Smooth muscle cell of the brain vasculature (primary cell): Measurements from ENCODE around the gene CSK.
"Not testable (repeated sequence)": the region's sequence is repeated elsewhere in the genome, so short reads cannot be mapped to it uniquely, and the experiment has no call there.

Source experiments
- DNase-seq: peaks from one replicate; pipeline ENCODE4 v3.0.0-alpha.2; 2012; ENCODE audit warnings: low read depth, low spot score

The CSK gene

DNA sequence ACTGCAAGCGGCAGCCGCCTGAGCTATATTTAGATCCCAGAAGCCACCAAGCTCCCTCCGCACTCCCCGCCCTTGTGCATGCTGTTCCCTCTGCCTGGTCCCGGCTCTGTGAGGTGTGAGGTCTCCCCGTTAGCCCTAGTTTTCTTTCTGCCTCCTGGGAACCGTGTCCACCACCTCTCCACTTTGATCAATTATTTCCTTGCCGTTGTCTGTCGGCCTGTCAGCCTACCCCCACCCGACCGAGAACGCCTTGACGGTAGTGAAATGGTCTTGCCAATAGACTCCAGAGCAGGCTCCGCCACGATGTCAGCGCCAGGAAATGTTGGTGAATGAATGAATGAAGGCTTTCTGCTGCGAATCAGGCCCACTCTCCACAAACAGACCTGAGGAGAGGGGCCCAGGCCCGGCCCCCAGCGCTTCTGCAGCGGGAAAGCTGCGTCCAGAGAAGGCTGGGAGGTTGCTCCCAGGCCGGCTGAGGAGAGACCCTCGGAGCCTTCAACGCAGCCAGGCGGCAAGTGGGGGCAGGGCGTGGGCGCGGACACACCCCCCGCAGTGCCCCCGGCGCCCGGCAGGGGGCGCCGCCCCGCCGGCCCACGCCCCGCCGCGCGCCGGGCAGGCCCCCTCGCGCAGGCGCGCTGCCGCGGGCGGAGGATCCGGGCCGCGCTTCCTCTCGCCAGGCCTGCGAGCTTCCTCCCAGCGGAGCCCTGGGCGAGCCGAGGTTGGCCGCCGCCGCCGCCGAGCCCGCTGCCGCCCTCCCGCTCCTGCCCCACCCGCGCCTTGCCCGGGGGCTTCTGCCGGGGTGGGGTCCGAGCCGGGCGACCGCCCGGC is at the start of gene CSK:
CSK (plus strand) TSS at position 650 of the 828 bp plus-strand sequence. CDS start 16,218 bp downstream, outside the sequence.
- no peak for DNase-seq

DNA sequence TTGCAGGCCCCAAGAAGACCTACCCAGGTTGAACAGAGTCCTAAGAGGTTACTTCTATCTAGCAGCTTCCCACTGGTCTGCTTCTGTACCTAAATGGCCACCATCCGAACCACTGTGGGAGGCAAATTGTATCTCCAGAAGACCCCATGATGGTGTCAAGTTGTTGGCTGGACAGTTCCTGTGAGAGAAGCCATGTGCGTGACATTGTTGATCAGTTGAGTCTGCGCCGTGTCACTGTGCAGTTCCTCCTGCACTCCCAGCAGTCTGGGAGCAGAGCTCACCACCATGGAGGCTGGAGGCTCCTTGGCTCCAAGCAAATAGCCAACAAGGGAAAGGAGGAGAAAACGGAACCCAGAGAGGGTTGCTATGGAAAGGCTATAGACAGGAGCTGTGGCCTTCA is 49.0 kb upstream of the CSK start:
- no peak for DNase-seq

DNA sequence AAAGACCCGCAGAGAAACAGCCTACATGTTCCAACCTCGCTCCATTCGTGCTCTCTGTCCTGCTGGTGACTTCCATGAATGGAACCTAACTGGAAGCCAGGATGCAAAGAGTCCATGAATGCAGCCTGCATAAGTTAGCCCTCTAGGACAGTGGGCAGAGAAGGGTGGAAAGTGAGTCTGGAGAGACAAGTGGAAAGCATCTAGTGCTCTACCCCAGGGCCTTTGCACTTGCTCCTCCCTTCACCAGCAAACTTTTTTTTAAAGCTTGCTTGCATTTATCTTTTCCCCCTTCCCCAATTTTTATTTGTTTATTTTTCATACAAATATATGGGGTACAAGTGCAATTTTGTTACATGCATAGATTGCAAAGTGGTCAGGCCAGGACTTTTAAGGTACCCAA is 48.6 kb upstream of the CSK start:
- no peak for DNase-seq

DNA sequence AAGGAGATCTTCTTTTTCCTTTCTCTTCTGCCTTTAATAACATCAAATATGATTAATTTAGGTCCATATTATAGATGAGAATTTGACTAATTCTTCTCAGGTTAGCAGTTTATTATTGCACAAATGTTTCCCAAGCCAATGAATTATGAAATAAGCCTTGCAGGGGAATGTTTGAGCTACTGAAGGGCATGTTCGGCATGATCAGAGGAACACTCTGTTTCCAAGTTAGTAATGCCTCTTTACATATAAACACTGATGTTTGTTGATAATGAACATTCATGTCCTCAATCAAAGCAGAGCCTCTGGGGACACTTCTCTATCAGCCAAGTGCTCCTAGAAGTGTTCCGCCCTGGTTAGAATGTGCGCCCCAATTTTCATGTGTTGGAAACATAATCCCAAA is 46.6 kb upstream of the CSK start:
- no peak for DNase-seq

DNA sequence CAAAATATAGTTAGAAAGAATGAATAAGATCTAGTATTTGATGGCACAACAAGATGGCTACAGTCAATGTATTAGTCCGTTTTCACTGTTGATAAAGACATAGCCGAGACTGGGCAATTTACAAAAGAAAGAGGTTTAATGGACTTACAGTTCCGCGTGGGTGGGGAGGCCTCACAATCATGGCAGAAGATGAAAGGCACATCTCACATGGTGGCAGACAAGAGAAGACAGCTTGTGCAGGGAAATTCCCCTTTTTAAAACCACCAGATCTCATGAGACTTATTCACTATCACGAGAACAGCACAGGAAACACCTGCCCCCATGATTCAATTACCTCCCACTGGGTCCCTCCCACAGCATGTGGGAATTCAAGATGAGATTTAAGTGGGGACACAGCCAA is 43.6 kb upstream of the CSK start:
- not testable (repeated sequence) for DNase-seq

DNA sequence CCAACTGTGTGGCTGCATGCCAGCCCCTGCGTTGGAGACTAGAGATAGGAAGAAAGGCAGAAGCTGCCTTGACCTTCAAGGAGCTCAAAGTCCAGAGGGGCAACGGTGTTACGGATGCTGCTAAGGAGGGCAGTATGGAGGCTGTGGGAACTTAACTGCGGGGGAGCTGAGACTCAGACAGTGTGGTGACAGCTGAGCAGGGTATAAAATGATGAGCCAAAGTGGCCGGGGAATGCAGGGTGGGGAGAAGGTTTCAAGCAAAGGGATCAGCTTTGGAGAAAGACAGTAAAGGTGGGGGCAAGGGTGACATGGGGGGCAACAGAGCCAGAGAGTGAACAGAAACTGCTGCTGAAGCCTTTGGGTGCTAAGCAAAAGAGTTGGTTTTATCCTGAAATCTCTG is 39.5 kb upstream of the CSK start:
- DNase-seq = no peak

DNA sequence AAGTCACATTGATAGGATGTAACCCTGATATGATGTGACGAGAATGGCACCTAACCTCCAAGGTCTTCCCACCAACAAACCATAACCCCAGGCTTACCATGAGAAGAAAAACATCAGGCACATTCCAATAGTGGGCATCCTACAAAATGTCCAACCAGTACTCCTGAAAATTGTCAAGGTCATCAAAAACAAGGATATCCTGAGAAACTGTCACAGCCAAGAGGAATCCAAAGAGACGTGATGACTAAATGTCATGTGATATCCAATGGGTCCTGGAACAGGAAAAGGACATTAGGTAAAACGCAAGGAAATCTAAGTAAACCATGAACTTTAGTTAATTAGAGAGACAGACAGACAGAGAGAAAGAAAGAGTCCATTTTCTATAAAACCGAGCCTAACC is 35.5 kb upstream of the CSK start:
- no peak for DNase-seq

DNA sequence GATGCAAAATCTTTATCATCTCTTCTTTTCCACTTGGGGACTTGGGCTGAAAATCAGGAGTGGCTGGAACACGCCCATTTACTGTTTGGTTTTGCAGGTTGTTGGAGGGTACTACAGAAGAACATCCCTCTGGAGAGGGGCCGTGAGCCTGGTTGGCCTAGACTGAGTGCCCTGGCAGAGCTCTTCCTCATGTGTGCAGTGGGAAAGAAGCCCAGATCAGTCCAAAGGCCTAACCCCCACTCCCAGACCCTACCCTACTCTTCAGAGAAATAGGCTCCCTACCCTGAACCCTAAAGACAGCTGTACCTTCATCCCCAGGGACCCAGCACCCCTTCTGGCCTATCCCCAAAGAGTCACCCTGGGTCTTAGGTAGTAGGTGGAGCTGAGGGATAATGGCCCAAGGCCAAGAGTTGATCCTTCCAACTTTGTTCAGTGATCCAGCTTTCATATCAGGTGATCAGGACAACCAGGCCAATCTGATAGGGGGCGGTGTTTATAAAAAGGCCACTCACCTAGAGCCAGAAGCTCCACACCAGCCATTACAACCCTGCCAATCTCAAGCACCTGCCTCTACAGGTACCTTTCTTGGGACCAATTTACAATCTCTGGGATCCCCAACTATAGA is 33.4 kb upstream of the CSK start, which contains the start of gene CYP1A2:
CYP1A2 (plus strand) TSS at position 524 of the 625 bp plus-strand sequence. CDS start 894 bp downstream, outside the sequence.
- DNase-seq = no peak

DNA sequence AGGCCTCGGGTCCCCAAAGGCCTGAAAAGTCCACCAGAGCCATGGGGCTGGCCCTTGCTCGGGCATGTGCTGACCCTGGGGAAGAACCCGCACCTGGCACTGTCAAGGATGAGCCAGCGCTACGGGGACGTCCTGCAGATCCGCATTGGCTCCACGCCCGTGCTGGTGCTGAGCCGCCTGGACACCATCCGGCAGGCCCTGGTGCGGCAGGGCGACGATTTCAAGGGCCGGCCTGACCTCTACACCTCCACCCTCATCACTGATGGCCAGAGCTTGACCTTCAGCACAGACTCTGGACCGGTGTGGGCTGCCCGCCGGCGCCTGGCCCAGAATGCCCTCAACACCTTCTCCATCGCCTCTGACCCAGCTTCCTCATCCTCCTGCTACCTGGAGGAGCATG is 32.0 kb upstream of the CSK start:
- no peak for DNase-seq

DNA sequence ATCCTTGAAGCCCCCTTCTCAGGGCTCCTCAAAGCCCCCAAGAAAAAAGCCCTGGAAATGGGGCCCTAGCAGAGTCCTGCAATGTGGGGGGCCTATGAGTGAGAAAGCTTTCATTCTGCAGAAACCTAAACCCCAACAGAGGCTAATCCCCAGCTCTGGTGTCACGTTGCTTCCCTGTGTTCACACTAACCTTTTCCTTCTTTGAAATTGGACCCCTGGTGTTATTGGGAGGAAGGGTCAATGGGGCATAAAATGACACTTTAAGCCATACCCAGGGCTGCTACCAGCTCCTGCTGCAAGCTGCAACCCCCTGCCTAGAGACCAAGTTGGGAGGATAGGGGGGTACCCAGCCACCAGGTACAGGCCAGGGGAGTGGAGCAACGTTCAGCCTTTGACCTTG is 31.1 kb upstream of the CSK start:
- DNase-seq = no peak

DNA sequence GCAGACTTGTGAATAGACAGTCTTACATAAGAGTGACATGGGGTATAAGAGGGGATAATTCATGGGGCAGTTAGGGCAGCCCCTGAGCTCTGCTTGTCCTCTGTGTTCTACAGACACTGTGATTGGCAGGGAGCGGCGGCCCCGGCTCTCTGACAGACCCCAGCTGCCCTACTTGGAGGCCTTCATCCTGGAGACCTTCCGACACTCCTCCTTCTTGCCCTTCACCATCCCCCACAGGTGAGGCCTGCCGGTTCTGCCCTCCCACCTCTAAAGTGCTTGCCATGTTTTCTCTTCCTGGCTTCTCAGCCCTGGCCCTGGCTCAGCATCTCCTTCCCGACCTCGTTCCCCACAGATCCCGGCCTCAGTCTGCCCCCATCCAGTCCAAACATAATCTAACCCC is 29.9 kb upstream of the CSK start:
- no peak for DNase-seq

DNA sequence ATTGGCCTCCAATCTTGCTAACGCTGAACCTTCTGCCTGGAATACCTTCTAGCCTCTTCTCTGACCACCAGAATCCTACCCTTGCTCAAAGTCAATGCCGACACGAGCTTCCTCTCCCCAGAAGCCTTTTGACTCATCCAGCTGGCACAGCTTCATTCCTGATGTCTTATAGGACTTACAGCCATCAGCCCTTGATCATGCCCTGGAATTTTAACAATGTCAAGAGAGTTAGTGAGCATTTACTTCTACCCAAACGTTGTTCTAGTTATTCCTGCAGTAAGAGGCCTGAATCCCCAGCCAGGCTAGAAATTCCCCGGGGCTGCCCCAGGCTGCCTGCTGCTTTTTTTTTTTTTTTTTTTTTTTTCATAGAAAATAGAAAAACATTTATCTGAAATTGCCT is 29.3 kb upstream of the CSK start:
- no peak for DNase-seq

DNA sequence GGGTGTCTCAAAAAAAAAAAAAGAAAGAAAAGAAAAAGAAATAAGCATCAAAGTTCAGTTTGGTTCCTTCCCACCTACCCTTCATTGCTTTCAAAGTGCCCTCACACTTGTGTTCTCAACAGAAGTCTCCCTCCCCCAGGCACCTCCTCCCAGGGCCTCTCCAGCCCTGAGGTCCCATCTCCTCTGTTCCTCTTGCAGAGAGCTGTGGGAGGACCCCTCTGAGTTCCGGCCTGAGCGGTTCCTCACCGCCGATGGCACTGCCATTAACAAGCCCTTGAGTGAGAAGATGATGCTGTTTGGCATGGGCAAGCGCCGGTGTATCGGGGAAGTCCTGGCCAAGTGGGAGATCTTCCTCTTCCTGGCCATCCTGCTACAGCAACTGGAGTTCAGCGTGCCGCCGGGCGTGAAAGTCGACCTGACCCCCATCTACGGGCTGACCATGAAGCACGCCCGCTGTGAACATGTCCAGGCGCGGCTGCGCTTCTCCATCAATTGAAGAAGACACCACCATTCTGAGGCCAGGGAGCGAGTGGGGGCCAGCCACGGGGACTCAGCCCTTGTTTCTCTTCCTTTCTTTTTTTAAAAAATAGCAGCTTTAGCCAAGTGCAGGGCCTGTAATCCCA is 27.2 kb upstream of the CSK start:
- DNase-seq = no peak

DNA sequence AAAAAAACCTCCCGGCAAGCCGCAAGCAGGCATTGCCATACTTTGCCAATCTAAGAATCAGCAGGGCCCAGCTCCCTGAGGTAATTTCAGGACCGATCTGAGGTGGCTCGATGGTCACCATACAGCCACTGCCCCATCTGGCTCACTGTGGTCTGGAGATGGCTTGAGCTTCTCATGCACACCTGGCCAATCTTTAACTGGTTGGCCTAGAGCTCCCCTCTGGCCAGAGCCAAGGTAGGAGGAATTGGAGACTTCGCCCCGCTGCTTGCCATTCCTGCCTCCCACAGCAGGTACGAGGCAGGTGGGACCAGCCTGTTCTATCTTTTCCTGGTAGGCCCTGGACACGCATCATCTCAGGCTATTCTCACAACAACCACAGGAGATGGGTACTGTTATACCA is 23.1 kb upstream of the CSK start:
- no peak for DNase-seq

DNA sequence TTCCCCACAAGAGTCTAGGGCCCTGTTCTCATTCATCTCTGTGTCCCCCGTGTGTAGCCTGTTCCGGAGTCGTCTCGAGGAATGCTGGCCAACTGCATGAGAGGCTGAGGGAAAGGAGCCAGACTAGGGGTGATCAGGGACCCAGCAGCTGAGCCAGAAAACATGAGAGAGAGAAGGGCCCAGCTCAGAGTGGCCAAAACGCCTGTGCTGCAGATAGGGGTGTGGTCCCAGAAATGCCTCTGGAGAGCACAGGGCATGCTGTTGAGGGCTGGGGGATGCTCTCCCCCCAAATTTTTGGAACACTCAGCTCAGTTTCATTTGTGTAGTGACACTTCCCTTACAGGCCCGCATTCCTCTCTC is 19.1 kb upstream of the CSK start:
- DNase-seq = no peak

DNA sequence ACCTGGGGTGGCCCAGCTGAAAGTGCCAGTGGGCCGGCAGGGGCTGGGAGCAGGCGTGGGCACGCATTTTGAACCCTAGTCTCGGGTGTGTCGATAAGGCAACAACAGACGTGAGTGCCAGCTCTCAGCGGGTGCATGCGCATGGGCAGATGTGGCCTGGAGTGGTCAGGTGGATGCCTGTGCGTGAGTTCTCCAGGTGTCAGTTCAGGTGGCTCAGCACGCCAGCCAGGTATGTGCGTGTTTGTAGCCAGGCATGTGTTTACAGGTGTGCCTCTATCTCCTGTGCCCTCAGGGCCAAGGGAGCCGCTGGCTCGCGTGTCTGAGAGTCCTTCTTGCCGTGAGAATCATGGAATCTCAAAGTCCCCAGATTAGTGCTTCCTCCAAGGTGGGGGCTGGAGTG is 18.5 kb upstream of the CSK start:
- no peak for DNase-seq

DNA sequence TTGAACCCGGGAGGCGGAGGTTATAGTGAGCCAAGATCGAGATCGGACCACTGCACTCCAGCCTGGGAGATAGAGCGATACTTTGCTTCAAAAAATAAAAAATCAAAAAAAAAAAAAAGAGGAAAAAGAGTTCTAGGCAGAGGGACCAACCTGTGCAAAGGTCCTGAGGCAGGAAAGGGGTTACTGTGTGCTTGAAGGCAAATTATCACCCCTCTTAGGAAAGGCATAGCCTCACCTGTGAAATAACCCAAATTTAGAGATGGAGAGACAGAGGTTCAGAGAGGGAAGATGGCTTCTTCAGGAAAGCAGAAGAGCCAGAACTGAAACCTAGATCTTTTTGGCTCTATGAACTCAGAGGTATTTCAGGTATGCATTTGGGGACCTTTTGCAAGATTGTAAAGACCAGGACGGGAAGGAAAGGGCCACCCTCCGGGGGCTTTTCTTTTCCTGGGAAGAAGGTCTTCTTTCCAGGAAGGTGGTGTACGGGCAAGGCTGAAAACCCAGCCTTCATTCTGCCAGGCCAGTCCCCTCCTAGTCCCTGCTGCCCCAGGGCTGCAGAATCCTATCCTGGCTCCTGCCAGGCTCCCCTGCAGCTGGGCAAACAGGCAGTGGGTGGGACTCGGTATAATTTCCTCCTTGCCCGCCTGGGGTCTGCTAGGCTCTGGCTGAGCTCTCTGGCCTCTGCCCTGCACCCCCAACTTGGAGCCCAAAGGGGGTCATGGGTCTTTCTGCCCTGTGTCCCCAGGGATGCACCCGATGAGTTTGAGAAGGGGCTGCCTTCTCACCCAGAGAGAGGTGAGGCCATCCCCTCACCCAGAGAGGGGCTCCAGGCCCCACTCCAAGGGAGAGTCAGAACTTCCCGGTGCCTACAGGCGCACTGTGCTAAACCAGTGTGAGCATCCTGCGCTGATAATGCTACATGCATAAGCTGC is 14.4 kb upstream of the CSK start:
- no peak for DNase-seq

DNA sequence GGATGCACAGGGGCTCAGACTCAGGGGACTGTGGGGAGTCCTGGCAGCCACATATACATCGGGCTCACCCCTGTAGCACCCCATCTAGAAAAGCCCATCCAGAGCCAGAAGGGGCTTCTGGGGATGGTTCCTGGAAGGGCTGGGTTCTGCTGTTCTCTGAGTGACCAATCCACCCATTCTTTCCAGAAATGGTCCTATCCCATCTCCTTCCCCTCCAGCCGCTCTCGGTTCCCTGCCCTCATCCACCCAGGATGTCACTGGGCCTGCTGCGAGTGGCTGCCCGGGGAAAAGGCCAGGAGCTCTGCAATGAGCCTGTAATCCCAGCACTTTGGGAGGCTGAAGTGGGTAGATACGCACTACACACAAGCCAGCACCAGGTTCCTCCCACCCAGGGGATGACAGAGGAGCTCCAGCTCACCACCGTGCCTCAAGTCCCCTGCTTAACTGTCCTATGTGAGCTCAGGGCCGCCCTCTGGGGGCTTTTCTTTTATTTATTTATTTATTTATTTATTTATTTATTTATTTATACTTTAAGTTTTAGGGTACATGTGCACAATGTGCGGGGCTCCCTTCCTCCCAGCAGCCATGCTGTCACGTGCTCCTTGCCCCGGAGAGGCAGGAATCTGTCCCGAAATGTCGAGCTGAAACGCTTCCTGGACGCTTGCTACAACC is 13.6 kb upstream of the CSK start:
- no peak for DNase-seq

DNA sequence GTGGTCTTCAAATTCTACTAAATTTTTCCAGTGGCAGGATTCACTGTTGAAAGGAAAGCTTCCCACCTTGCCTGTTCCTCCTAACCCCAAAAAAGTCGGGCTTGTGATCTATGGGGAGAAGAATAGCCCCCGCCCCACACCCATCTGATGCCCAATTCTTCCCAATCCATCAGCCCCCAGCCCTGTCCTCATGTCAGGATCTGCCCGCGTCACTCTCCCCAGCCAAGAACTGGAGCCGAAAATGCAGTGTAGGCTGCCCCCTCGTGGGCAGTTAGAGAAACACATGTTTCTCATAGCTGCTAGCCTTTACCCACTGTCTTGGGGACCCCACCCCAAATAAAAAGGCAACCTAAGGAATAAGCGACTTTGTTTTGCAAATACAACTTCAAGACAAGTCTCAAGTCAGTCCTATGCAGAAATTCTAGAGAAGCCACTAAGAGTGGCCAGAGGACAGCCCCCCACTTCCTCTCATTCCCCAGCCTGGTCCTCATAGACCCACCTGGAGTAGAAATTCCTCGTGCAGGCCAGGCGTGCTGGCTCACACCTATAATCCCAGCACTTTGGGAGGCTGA is 13.0 kb upstream of the CSK start:
- DNase-seq = no peak

DNA sequence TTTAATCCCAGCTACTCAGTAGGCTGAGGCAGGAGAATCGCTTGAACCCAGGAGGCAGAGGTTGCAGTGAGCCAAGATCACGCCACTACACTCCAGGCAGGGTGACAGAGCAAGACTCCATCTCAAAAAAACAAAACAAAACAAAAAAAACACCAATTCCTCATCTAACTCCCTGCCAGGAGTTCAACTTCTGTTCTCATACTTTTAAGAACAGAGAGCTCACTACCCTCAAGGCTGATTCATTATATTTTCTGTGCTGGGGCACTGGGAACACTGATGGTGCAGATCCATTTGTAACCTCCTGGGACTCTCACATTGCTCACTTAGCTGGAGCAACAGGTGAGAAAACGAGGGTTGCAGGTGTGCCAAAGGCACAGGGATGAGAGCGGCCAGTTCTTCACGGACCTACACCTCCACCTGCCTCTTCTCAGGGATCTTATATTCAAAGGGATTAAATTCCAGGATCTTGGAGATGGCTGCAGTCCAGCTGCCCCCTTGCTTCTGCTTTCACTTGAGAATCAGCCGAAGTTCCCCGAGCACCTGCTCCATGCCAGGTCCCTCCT is 12.3 kb upstream of the CSK start:
- DNase-seq = no peak
